Activated T-cell treated with anti-CD3 and anti-CD28 coated beads, Interleukin-2, amount 50 U/mL, for 4 hours (primary cell): ENCODE results near the gene SORT1. TPM values are rescaled to one million over a fixed set of nuclear protein-coding genes. Genes with fewer than 3 reads are reported as not detected.
A peak's percentile ranks its signal among the peaks of the same experiment; 100 is the strongest.

ENCODE experiments used
- ATAC-seq, 2 donors: fragments of 200-7000 bp; cut with Tn5 transposase; one replicate each; pipeline ENCODE4 v1.10.0; 2021
- DNase-seq: peaks from one replicate; pipeline ENCODE4 v3.0.0-alpha.2; 2020
- H3K27me3 Mint-ChIP-seq: one replicate; pipeline ENCODE4 v1.8.0; 2021; ENCODE audit warnings: low read depth, mixed read lengths
- H3K36me3 Mint-ChIP-seq: one replicate; pipeline ENCODE4 v1.8.0; 2022; ENCODE audit warnings: mixed read lengths; ENCODE audit not compliant: insufficient read depth
- H3K4me1 Mint-ChIP-seq: one replicate; pipeline ENCODE4 v1.8.0; 2021; ENCODE audit warnings: low read depth, mixed read lengths
- H3K4me3 Mint-ChIP-seq: one replicate; pipeline ENCODE4 v1.8.0; 2021; ENCODE audit warnings: mild to moderate bottlenecking, moderate library complexity, mixed read lengths
- H3K9me3 Mint-ChIP-seq: one replicate; pipeline ENCODE4 v1.8.0; 2021; ENCODE audit warnings: mixed read lengths
- total RNA-seq, 3 donors: library from RNA; stranded (reverse); gene quantifications; one replicate each; pipeline ENCODE4 v1.2.1, GENCODE V29; 2021

The SORT1 gene
- total RNA-seq, 3 donors from 2014 or later, result 1.1 to 1.6 (median 1.2) TPM

DNA sequence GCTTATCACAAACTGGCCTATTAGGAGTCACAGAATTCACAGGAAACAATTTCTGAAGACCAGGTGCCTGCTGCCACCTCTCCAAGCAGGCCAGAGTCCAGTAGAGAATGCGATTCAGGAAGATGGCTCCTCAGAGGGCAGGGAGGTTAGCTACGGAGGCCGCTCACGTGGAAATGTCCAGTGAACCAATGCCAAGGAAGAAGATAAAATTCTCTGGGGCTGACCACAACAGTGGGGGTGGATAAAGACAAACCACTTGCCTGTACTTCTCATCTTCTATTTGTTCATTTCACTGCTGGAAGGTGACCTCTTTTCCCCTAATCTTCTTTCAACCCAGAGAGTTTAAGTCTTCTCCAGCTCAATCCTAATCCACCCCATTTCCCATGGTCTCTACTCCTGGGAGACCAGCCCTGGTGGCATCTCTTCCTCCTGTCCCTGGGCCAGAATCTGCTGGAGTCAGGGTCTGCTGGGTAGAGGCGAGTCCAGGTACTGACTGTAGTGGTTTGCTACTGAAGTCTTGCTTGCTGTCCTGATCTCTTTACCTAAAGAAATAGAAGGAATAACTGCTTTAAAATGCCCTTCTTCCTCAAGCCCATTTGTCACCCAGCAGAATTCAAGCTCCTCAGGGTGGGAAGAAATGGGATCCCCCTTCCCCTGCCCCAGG lies 118.0 kb downstream of the SORT1 start:
- H3K4me3 Mint-ChIP-seq, result no peak overlapping the region
- H3K36me3 Mint-ChIP-seq, result no peaks in the 10 kb centered on the region
- DNase-seq (no peak), ATAC-seq (no peak)
- no peaks in the 10 kb centered on the region for H3K9me3 Mint-ChIP-seq
- H3K4me1 Mint-ChIP-seq, result peaks cover 14% of the 10 kb centered on the region
- H3K27me3 Mint-ChIP-seq, result no peaks in the 10 kb centered on the region

DNA sequence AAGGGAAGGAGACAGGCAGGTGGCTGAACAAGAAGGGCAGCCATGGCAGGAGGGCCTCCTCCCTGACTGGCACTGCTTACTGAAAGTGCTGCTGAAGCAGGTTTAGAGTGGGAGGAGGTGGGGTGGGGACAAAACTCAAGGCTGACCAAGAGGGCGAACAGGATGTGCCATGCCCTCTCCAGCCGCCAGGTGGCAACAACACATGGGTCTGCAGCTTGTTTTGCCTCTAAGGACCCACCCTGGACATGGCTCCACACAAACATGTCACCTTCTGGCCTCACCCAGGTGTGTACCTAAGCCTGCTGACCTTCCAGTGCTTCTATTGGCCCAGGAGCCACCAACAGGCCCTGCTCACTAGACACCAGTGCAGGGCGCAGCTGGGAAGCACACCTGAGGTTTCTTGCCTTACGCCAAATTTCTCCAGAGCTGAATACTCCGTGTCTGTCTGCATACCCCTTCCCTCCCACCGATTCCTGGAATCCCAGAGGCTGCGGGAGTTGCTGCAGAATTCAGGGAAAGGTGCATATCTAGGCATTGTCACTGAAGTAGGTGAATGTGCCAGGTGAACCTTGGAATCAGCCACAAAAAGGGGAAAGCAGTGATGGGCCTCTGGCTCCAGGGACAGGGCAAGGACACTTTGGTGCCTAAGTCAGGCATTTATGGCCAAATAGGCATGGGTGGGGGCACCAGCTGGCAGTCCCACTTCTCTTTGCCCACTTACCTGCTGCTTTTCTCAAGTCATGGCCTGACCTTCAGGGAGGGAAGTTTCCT lies 120.1 kb downstream of the SORT1 start:
- no peaks in the 10 kb centered on the region for H3K27me3 Mint-ChIP-seq
- DNase-seq (peak; percentile 61), ATAC-seq (peak; percentile 71 to 73)

DNA sequence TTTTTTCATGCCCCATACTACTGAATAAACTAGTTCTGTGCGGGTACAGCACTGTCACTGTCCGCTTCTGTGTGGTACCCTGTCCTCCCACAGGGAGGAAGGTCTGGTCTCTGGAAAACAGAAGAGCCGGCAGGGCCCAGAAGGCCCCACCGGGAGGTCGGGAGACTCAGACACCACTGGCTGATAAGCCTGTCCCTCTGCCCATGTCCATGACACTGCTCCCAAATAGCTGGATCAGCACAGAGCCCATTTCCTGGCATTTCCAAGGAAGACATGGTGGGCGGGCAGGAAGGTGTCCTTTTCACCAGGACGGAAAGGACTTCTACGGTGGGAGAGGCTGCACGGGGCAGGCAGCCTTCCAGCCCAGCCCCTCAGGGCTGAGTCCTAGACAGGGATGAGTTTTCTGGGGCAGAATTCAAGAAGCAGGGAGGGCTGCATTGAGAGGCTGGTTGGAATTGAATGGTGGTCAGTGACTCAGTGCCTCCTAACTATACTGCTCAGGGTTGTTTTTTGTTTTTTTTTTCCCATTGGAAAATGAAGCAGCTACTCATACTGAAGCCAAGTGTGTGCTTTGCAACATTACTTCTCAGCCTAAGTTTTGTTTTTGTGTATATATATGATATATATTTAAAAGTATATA lies 121.9 kb downstream of the SORT1 start:
- ATAC-seq (no peak), DNase-seq (no peak)
- H3K36me3 Mint-ChIP-seq, result no peaks in the 10 kb centered on the region
- peaks cover 2% of the 10 kb centered on the region for H3K4me1 Mint-ChIP-seq
- no peaks in the 10 kb centered on the region for H3K9me3 Mint-ChIP-seq
- H3K4me3 Mint-ChIP-seq, result no peak overlapping the region
- no peaks in the 10 kb centered on the region for H3K27me3 Mint-ChIP-seq

More for the DNA sequence above, 120.1 kb downstream of the SORT1 start:
- H3K4me3 Mint-ChIP-seq, result no peak overlapping the region
- H3K9me3 Mint-ChIP-seq, result no peaks in the 10 kb centered on the region
- peaks cover 6% of the 10 kb centered on the region for H3K4me1 Mint-ChIP-seq
- no peaks in the 10 kb centered on the region for H3K36me3 Mint-ChIP-seq

DNA sequence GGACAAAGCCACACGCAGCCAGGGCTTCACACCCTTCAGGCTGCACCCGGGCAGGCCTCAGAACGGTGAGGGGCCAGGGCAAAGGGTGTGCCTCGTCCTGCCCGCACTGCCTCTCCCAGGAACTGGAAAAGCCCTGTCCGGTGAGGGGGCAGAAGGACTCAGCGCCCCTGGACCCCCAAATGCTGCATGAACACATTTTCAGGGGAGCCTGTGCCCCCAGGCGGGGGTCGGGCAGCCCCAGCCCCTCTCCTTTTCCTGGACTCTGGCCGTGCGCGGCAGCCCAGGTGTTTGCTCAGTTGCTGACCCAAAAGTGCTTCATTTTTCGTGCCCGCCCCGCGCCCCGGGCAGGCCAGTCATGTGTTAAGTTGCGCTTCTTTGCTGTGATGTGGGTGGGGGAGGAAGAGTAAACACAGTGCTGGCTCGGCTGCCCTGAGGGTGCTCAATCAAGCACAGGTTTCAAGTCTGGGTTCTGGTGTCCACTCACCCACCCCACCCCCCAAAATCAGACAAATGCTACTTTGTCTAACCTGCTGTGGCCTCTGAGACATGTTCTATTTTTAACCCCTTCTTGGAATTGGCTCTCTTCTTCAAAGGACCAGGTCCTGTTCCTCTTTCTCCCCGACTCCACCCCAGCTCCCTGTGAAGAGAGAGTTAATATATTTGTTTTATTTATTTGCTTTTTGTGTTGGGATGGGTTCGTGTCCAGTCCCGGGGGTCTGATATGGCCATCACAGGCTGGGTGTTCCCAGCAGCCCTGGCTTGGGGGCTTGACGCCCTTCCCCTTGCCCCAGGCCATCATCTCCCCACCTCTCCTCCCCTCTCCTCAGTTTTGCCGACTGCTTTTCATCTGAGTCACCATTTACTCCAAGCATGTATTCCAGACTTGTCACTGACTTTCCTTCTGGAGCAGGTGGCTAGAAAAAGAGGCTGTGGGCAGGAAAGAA lies 122.9 kb downstream of the SORT1 start:
- no peak for ATAC-seq
- Mint-ChIP-seq H3K4me3 (no peak overlapping the region), H3K27me3 (no peaks in the 10 kb centered on the region), H3K9me3 (no peaks in the 10 kb centered on the region), H3K4me1 (peaks cover 2% of the 10 kb centered on the region), H3K36me3 (peaks cover 2% of the 10 kb centered on the region)
- DNase-seq, result no peak

- Mint-ChIP-seq H3K36me3 (peaks cover 3% of the 10 kb centered on the region), H3K4me1 (peaks cover 2% of the 10 kb centered on the region), H3K9me3 (no peaks in the 10 kb centered on the region), H3K4me3 (no peak overlapping the region), H3K27me3 (no peaks in the 10 kb centered on the region)
- DNase-seq (no peak), ATAC-seq (no peak)
Measured at GRCh38 chr1:109273570-109274288, 124.0 kb downstream of the SORT1 start.

GRCh38 chr1:109272831-109273547 lies 124.7 kb downstream of the SORT1 start:
- ATAC-seq (no peak), DNase-seq (no peak)
- no peaks in the 10 kb centered on the region for H3K9me3 Mint-ChIP-seq
- H3K4me3 Mint-ChIP-seq, result no peak overlapping the region
- H3K36me3 Mint-ChIP-seq, result peaks cover 3% of the 10 kb centered on the region
- peaks cover 2% of the 10 kb centered on the region for H3K4me1 Mint-ChIP-seq
- no peaks in the 10 kb centered on the region for H3K27me3 Mint-ChIP-seq

DNA sequence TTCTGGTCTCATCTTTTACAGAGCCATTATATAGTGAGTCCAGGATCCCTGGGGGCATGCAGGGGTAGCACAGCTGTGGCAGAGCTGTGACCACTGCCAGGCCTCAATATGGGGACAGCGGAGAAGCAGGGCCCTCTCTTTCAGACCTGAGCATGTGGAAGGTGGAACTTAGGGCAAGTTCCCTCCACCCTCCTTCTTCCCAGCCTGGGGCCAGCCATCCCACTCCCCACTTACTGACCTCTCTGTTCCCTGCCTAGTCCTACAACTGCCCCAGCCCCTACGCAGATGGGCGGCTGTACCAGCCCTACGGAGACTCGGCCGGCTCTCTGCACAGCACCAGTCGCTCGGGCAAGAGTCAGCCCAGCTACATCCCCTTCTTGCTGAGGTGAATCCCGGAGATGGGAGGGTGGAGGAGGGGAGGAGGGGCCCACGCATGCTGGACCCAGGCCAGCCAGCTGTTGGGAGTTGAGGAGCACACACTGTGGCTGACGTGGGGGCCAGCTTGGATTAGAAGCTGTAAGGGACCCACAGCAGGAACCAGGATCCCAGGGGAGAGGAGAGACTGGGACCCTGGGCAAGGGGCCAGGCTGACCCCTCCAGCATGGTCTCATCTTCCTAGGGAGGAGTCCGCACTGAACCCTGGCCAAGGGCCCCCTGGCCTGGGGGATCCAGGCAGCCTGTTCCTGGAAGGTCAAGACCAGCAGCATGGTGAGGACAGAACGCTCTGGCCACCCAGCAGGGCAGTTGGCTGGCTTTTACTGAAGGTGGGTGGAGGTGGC lies 125.5 kb downstream of the SORT1 start:
- H3K36me3 Mint-ChIP-seq, result peaks cover 3% of the 10 kb centered on the region
- no peak overlapping the region for H3K4me3 Mint-ChIP-seq
- H3K9me3 Mint-ChIP-seq, result no peaks in the 10 kb centered on the region
- H3K4me1 Mint-ChIP-seq, result peaks cover 2% of the 10 kb centered on the region
- ATAC-seq (no peak), DNase-seq (no peak)
- H3K27me3 Mint-ChIP-seq, result no peaks in the 10 kb centered on the region

DNA sequence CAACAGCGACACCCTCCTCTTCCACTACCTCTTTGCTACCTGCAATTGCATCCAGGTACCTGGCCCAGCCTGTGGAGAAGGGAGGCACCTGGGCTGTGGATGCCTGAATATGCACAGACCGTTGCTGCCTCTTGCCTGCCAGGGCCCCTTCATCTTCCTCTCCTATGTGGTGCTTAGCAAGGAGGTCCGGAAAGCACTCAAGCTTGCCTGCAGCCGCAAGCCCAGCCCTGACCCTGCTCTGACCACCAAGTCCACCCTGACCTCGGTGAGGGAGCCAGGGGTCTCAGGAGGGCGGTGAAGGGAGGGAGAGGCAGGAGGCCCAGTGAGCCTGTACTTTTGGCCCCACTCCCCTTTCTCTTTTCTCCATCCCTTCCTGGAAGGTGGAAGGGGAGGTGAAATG lies 126.3 kb downstream of the SORT1 start:
- DNase-seq (no peak), ATAC-seq (no peak)
- H3K36me3 Mint-ChIP-seq, result peaks cover 3% of the 10 kb centered on the region
- H3K9me3 Mint-ChIP-seq, result no peaks in the 10 kb centered on the region
- H3K27me3 Mint-ChIP-seq, result no peaks in the 10 kb centered on the region
- H3K4me3 Mint-ChIP-seq, result no peak overlapping the region
- H3K4me1 Mint-ChIP-seq, result peaks cover 2% of the 10 kb centered on the region

- H3K4me1 Mint-ChIP-seq, result peaks cover 2% of the 10 kb centered on the region
- peaks cover 3% of the 10 kb centered on the region for H3K36me3 Mint-ChIP-seq
- no peak overlapping the region for H3K4me3 Mint-ChIP-seq
- DNase-seq, result no peak
- no peak for ATAC-seq
- no peaks in the 10 kb centered on the region for H3K9me3 Mint-ChIP-seq
- H3K27me3 Mint-ChIP-seq, result no peaks in the 10 kb centered on the region
Measured at GRCh38 chr1:109270623-109271317, 126.9 kb downstream of the SORT1 start.

DNA sequence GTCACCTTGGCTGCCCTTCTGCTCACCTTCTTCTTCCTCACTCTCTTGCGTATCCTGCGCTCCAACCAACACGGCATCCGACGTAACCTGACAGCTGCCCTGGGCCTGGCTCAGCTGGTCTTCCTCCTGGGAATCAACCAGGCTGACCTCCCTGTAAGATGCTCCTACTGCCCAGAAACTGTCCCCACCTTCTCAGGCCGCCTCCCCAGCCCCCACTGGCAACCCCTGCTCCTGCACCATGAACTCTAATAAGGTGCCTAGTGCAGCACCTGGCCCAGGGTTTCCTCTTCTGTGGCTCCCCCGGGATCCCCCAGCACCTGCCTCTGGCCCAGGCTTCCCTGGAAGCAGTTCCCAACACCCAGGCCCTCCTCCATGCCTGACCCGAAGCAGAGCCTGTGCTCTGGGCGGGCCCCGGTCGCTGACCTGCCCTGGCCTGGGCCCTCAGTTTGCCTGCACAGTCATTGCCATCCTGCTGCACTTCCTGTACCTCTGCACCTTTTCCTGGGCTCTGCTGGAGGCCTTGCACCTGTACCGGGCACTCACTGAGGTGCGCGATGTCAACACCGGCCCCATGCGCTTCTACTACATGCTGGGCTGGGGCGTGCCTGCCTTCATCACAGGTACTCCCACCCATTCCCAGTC lies 127.6 kb downstream of the SORT1 start:
- Mint-ChIP-seq H3K4me3 (no peak overlapping the region), H3K9me3 (no peaks in the 10 kb centered on the region), H3K27me3 (no peaks in the 10 kb centered on the region), H3K4me1 (peaks cover 2% of the 10 kb centered on the region), H3K36me3 (peaks cover 3% of the 10 kb centered on the region)
- no peak for ATAC-seq
- no peak for DNase-seq

DNA sequence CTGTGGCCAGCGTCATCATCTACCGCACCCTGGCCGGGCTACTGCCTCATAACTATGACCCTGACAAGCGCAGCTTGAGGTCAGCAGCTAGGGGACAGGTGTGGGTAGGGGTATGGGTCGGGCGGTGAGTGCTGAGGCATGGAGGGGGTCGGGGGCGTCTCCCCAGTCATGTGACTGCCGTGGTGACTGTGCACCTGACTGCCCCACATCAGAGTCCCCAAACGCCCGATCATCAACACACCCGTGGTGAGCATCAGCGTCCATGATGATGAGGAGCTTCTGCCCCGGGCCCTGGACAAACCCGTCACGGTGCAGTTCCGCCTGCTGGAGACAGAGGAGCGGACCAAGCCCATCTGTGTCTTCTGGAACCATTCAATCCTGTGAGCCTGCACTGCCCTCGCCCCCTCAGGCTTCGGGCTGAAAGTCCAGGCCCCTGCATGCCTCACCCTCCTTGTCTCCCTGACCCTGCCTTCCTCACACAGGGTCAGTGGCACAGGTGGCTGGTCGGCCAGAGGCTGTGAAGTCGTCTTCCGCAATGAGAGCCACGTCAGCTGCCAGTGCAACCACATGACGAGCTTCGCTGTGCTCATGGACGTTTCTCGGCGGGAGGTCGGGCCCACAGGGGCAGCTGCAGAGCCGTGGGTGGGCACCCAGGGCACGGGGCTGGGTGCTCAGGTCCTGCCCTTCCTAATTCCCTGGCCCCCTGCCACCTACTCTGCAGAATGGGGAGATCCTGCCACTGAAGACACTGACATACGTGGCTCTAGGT lies 128.3 kb downstream of the SORT1 start:
- H3K4me3 Mint-ChIP-seq, result no peak overlapping the region
- no peaks in the 10 kb centered on the region for H3K9me3 Mint-ChIP-seq
- H3K4me1 Mint-ChIP-seq, result peaks cover 2% of the 10 kb centered on the region
- DNase-seq (no peak), ATAC-seq (no peak)
- no peaks in the 10 kb centered on the region for H3K27me3 Mint-ChIP-seq
- H3K36me3 Mint-ChIP-seq, result peaks cover 3% of the 10 kb centered on the region
